IMR-90 (cell line): ENCODE measurements around the gene PGGHG. TPM values are rescaled to one million over a fixed set of nuclear protein-coding genes. Genes with fewer than 3 reads are reported as not detected.

ENCODE experiments used
- ATAC-seq: fragments of 200-7000 bp; cut with Tn5 transposase; 2 replicates; pipeline ENCODE4 v1.9.1; 2020; ENCODE audit warnings: low read depth, mild to moderate bottlenecking, moderate library complexity
- BruUV-seq: library from RNA; stranded (reverse); fragments of 400-500 nt; replicated peaks from 2 replicates; lab custom pipeline; 2021; lab: Mats Ljungman, UMichigan
- CTCF ChIA-PET: fragments of 300-600 bp; formaldehyde crosslinking; extraction: SDS; loops from one replicate; lab custom pipeline; 2021; ENCODE audit warnings: antibody characterized with exemption; lab: Yijun Ruan, JAX
- POLR2A ChIA-PET: fragments of 300-600 bp; sonication (Branson Sonifier 250); formaldehyde crosslinking; loops from one replicate; lab custom pipeline; 2022; ENCODE audit warnings: antibody characterized with exemption; ENCODE audit not compliant: unreplicated experiment; lab: Charles Lee
- DNase-seq: peaks from one replicate; pipeline ENCODE4 v3.0.0; 2013
- H2AFZ ChIP-seq: replicated peaks from 2 replicates; pipeline ENCODE3; 2013; ENCODE audit warnings: low read length, mild to moderate bottlenecking; ENCODE audit not compliant: poor library complexity
- H2AK5ac ChIP-seq: 2 replicates; pipeline ENCODE4 v1.6.1; 2013; ENCODE audit warnings: low read depth, low read length, inconsistent platforms
- H2AK9ac ChIP-seq: replicated peaks from 2 replicates; pipeline ENCODE3; 2013; ENCODE audit warnings: mild to moderate bottlenecking, low read depth, low read length, moderate library complexity; ENCODE audit not compliant: poor library complexity
- H2BK120ac ChIP-seq: 2 replicates; pipeline ENCODE4 v1.6.1; 2013; ENCODE audit warnings: low read depth, low read length, inconsistent platforms
- H2BK15ac ChIP-seq: 3 replicates; pipeline ENCODE4 v1.6.1; 2013; ENCODE audit warnings: low read depth, low read length, inconsistent platforms
- H2BK20ac ChIP-seq: 2 replicates; pipeline ENCODE4 v1.6.1; 2013; ENCODE audit warnings: low read depth, mild to moderate bottlenecking, inconsistent platforms, low read length, moderate library complexity
- H2BK5ac ChIP-seq: 2 replicates; pipeline ENCODE4 v1.6.1; 2013; ENCODE audit warnings: mild to moderate bottlenecking, low read depth, low read length, inconsistent platforms; ENCODE audit not compliant: poor library complexity, severe bottlenecking
- H3K14ac ChIP-seq: replicated peaks from 2 replicates; pipeline ENCODE4 v1.6.1; 2013; ENCODE audit warnings: low read depth, low read length, inconsistent platforms
- H3K18ac ChIP-seq: 2 replicates; pipeline ENCODE4 v1.6.1; 2013; ENCODE audit warnings: low read depth, low read length, control low read depth
- H3K23ac ChIP-seq: 2 replicates; pipeline ENCODE4 v1.6.1; 2013; ENCODE audit warnings: low read depth, low read length, inconsistent platforms
- H3K27ac ChIP-seq: 2 replicates; pipeline ENCODE4 v1.5.1; 2013; ENCODE audit warnings: mild to moderate bottlenecking, control low read depth, low read length; ENCODE audit not compliant: insufficient read depth
- H3K27me3 ChIP-seq: 2 replicates; pipeline ENCODE4 v1.6.1; 2013; ENCODE audit warnings: low read length; ENCODE audit not compliant: control insufficient read depth, insufficient read depth
- H3K36me3 ChIP-seq: 2 replicates; pipeline ENCODE4 v1.6.1; 2013; ENCODE audit warnings: low read length, mixed read lengths; ENCODE audit not compliant: control insufficient read depth, insufficient read depth
- H3K4ac ChIP-seq: 2 replicates; pipeline ENCODE4 v1.6.1; 2013; ENCODE audit warnings: low read depth, low read length, inconsistent platforms
- H3K4me1 ChIP-seq: 2 replicates; pipeline ENCODE4 v1.6.1; 2013; ENCODE audit warnings: low read length, mixed read lengths; ENCODE audit not compliant: control insufficient read depth, insufficient read depth
- H3K4me2 ChIP-seq: 2 replicates; pipeline ENCODE4 v1.6.1; 2013; ENCODE audit warnings: low read depth, mild to moderate bottlenecking, control low read depth, low read length, moderate library complexity
- H3K4me3 ChIP-seq: 2 replicates; pipeline ENCODE4 v1.5.1; 2013; ENCODE audit warnings: low read depth, mild to moderate bottlenecking, control low read depth, low read length, moderate library complexity; ENCODE audit not compliant: insufficient read depth
- H3K56ac ChIP-seq: 2 replicates; pipeline ENCODE4 v1.6.1; 2013; ENCODE audit warnings: low read length, inconsistent platforms; ENCODE audit not compliant: insufficient read depth; ENCODE audit errors: extremely low read depth
- H3K79me1 ChIP-seq, 2 experiments: 2 replicates each; pipeline ENCODE4 v1.6.1; 2013; ENCODE audit warnings: low read length in 2 of 2, inconsistent platforms in 1 of 2, low read depth in 1 of 2
- H3K9ac ChIP-seq: 2 replicates; pipeline ENCODE4 v1.6.1; 2013; ENCODE audit warnings: low read depth, low read length, control low read depth
- H3K9me1 ChIP-seq: 2 replicates; pipeline ENCODE4 v1.6.1; 2013; ENCODE audit warnings: low read length, inconsistent platforms; ENCODE audit not compliant: insufficient read depth
- H3K9me3 ChIP-seq: 2 replicates; pipeline ENCODE4 v1.6.1; 2013; ENCODE audit warnings: low read length; ENCODE audit not compliant: control insufficient read depth, insufficient read depth
- H4K20me1 ChIP-seq: 2 replicates; pipeline ENCODE4 v1.6.1; 2013; ENCODE audit warnings: low read length, inconsistent platforms; ENCODE audit not compliant: insufficient read depth
- H4K5ac ChIP-seq: 2 replicates; pipeline ENCODE4 v1.6.1; 2013; ENCODE audit warnings: mild to moderate bottlenecking, low read depth, low read length, control low read depth
- H4K8ac ChIP-seq, 2 experiments: 2 replicates each; pipeline ENCODE4 v1.6.1; 2013; ENCODE audit warnings: low read depth in 2 of 2, low read length in 2 of 2, control low read depth in 1 of 2, inconsistent platforms in 1 of 2
- H4K91ac ChIP-seq: 2 replicates; pipeline ENCODE4 v1.6.1; 2013; ENCODE audit warnings: low read depth, low read length, inconsistent platforms; ENCODE audit not compliant: insufficient read depth
- CEBPB ChIP-seq: IDR thresholded peaks from 2 replicates; pipeline ENCODE4 v1.6.1; 2012; ENCODE audit warnings: low read depth, low read length, improper control_type of control experiment
- CHD1 ChIP-seq: IDR thresholded peaks from 2 replicates; pipeline ENCODE4 v1.6.1; 2012; ENCODE audit warnings: low read depth, low read length, improper control_type of control experiment
- FOS ChIP-seq: fragments of 150-350 bp; IDR thresholded peaks from 2 replicates; pipeline ENCODE4 v1.6.1; 2016; ENCODE audit warnings: low read depth, low read length
- MAFK ChIP-seq: IDR thresholded peaks from 2 replicates; pipeline ENCODE4 v1.6.1; 2012; ENCODE audit warnings: low read depth, low read length, improper control_type of control experiment
- MAZ ChIP-seq: IDR thresholded peaks from 2 replicates; pipeline ENCODE4 v1.6.1; 2012; ENCODE audit warnings: low read depth, mild to moderate bottlenecking, low read length, improper control_type of control experiment, moderate library complexity, borderline replicate concordance
- MXI1 ChIP-seq: IDR thresholded peaks from 2 replicates; pipeline ENCODE4 v1.6.1; 2012; ENCODE audit warnings: low read depth, mild to moderate bottlenecking, low read length, moderate library complexity, borderline replicate concordance
- RAD21 ChIP-seq: IDR thresholded peaks from 2 replicates; pipeline ENCODE4 v1.6.1; 2012; ENCODE audit warnings: low read length, improper control_type of control experiment
- RFX5 ChIP-seq: IDR thresholded peaks from 2 replicates; pipeline ENCODE4 v1.8.0; 2012; ENCODE audit warnings: low read depth, mild to moderate bottlenecking, low read length, moderate library complexity
- SMC3 ChIP-seq: fragments of 150-350 bp; IDR thresholded peaks from 2 replicates; pipeline ENCODE4 v1.6.1; 2016; ENCODE audit warnings: low read depth, mild to moderate bottlenecking, antibody characterized with exemption, low read length, moderate library complexity
- USF2 ChIP-seq: fragments of 150-350 bp; IDR thresholded peaks from 2 replicates; pipeline ENCODE4 v1.6.1; 2017; ENCODE audit warnings: mild to moderate bottlenecking, antibody characterized with exemption, low read length, low read depth
- WGBS, 2 experiments: methylation state at CpG; one replicate each; pipeline versions ENCODE4 v1.1.5 to v1.1.7; 2013; ENCODE audit warnings: missing lambda C conversion rate in 2 of 2; ENCODE audit not compliant: insufficient read length in 1 of 2; ENCODE audit errors: extremely low coverage in 2 of 2; 5-methylcytosine and 5-hydroxymethylcytosine counted together
- dilution Hi-C: fragments of 300-500 bp; cut with HindIII; formaldehyde crosslinking; loops from one replicate; pipeline ENCODE4 v1.14.3; 2018; ENCODE audit warnings: low sequenced_read_pairs; ENCODE audit not compliant: unreplicated experiment
- in situ Hi-C: fragments of 300-500 bp; cut with MboI; formaldehyde crosslinking; loops from 3 replicates; pipeline ENCODE4 v1.14.3; 2019; ENCODE audit warnings: low sequenced_read_pairs, inconsistent platforms, mixed read lengths
- intact Hi-C: fragments of 100-400 bp; cut with micrococcal nuclease; formaldehyde crosslinking; loops from 2 replicates; pipeline ENCODE4 v1.10.0; 2022
- polyA plus RNA-seq, 3 experiments: library from polyadenylated mRNA; depleted of rRNA; stranded (reverse); fragments of >200 nt; gene quantifications; 2 replicates each; pipeline ENCODE4 v1.2.3, GENCODE V29; 2012; ENCODE audit warnings: low replicate concordance in 1 of 3
- total RNA-seq: library from RNA; depleted of rRNA; stranded (reverse); fragments of >200 nt; gene quantifications from 2 replicates; pipeline ENCODE4 v1.2.3, GENCODE V29; 2012
- TF ChIP-seq, protein P1 (sequence below): fragments of 150-350 bp; IDR thresholded peaks from 2 replicates; pipeline ENCODE4 v1.6.1; 2016; ENCODE audit warnings: low read depth, mild to moderate bottlenecking, low read length, moderate library complexity, borderline replicate concordance

The PGGHG gene
- total and polyA plus RNA-seq, 2 of the 4 experiments (the other 2 are of a cell fraction): 1.8 to 17.0 TPM

GRCh38 chr11:259413-259812, 29.5 kb upstream of the PGGHG start:
- H3K56ac ChIP-seq: no peak overlapping the region
- no peak overlapping the region for H2BK120ac ChIP-seq
- H4K91ac ChIP-seq: no peak overlapping the region
- BruUV-seq: no TSS peak
- H2BK20ac ChIP-seq: no peak overlapping the region
- no peaks in the 10 kb centered on the region for H3K4me1 ChIP-seq
- no peak overlapping the region for H4K5ac ChIP-seq
- no peak overlapping the region for H3K4me2 ChIP-seq
- H3K27me3 ChIP-seq: peaks cover 10% of the 10 kb centered on the region
- H3K9me1 ChIP-seq: no peaks in the 10 kb centered on the region; the same call in 1 of the 2 replicates
- no peak for ATAC-seq
- dilution Hi-C loops: no loop called here
- no peak overlapping the region for H3K18ac ChIP-seq
- no peak overlapping the region for H2AFZ ChIP-seq
- H3K36me3 ChIP-seq: no peaks in the 10 kb centered on the region
- no peak overlapping the region for H2BK5ac ChIP-seq
- no peak for DNase-seq
- no peak overlapping the region for H3K23ac ChIP-seq
- TF ChIP-seq CHD1 (no peak), USF2 (no peak), FOS (no peak), RFX5 (no peak), CEBPB (no peak), RAD21 (no peak), SMC3 (no peak), MAFK (no peak), MAZ (no peak), MXI1 (no peak)
- TF ChIP-seq, protein P1, sequence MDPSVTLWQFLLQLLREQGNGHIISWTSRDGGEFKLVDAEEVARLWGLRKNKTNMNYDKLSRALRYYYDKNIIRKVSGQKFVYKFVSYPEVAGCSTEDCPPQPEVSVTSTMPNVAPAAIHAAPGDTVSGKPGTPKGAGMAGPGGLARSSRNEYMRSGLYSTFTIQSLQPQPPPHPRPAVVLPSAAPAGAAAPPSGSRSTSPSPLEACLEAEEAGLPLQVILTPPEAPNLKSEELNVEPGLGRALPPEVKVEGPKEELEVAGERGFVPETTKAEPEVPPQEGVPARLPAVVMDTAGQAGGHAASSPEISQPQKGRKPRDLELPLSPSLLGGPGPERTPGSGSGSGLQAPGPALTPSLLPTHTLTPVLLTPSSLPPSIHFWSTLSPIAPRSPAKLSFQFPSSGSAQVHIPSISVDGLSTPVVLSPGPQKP: no peak
- H3K4ac ChIP-seq: no peak overlapping the region
- ChIA-PET CTCF (interaction anchor here (1.4 kb wide), 1 partner anchor 9 kb away, joined by 4 read pairs; no protein-coding TSS in a partner anchor), POLR2A (no interaction called here)
- H4K8ac ChIP-seq: no peak overlapping the region
- H3K9me3 ChIP-seq: no peaks in the 10 kb centered on the region
- H2AK9ac ChIP-seq: no peak overlapping the region
- H2BK15ac ChIP-seq: no peak overlapping the region
- no peak overlapping the region for H2AK5ac ChIP-seq
- H3K9ac ChIP-seq: no peak overlapping the region
- H4K20me1 ChIP-seq: no peaks in the 10 kb centered on the region
- in situ Hi-C loops: no loop called here
- H3K27ac ChIP-seq: no peak overlapping the region
- no peaks in the 10 kb centered on the region for H3K79me1 ChIP-seq
- no peak overlapping the region for H3K14ac ChIP-seq
- intact Hi-C loops: no loop called here
- no CpG with 5 or more reads among the region's 10 CpGs for WGBS, 2 experiments
- H3K4me3 ChIP-seq: no peak overlapping the region
